HepG2 (cell line): ENCODE results near the gene TCFL5. TPM values are rescaled to one million over a fixed set of nuclear protein-coding genes. Genes with fewer than 3 reads are reported as not detected.

Experiments used
- ATF7 ChIP-seq, 2 experiments: fragments of 450-650 bp in 1 of 2; sonication (generic) in 1 of 2; formaldehyde crosslinking in 1 of 2; IDR thresholded peaks; 2 replicates each; pipeline versions ENCODE4 v1.4.0 to v1.6.1; 2016 to 2020; ENCODE audit warnings: antibody characterized with exemption in 1 of 2, mild to moderate bottlenecking in 1 of 2, missing genetic modification reagents in 1 of 2
- GATA4 ChIP-seq: sonication (generic); IDR thresholded peaks from 2 replicates; pipeline ENCODE4 v1.6.1; 2016; ENCODE audit warnings: antibody characterized with exemption, low read depth, borderline replicate concordance
- RBM22 ChIP-seq: fragments of 200-400 bp; formaldehyde crosslinking; optimal IDR thresholded peaks from 2 replicates; pipeline ENCODE3; 2017; ENCODE audit warnings: mild to moderate bottlenecking, low read length, moderate library complexity
- SUZ12 ChIP-seq: fragments of 150-350 bp; IDR thresholded peaks from 2 replicates; pipeline ENCODE4 v1.6.1; 2014; ENCODE audit warnings: low read depth, low read length
- ZFX ChIP-seq: sonication (generic); formaldehyde crosslinking; IDR thresholded peaks from 2 replicates; pipeline ENCODE4 v1.4.0; 2020; ENCODE audit warnings: mild to moderate bottlenecking, low read depth, missing genetic modification reagents, moderate library complexity
- ZNF451 ChIP-seq: sonication (generic); formaldehyde crosslinking; IDR thresholded peaks from 2 replicates; pipeline ENCODE4 v1.5.0; 2020; ENCODE audit warnings: mild to moderate bottlenecking, missing genetic modification reagents
- ZNF83 ChIP-seq: sonication (generic); formaldehyde crosslinking; IDR thresholded peaks from 2 replicates; pipeline ENCODE4 v1.4.0; 2020; ENCODE audit warnings: missing genetic modification reagents, mild to moderate bottlenecking, borderline replicate concordance
- ZSCAN20 ChIP-seq: sonication (generic); formaldehyde crosslinking; IDR thresholded peaks from 2 replicates; pipeline ENCODE4 v1.4.0; 2020; ENCODE audit warnings: missing genetic modification reagents, mild to moderate bottlenecking, borderline replicate concordance
- polyA plus RNA-seq, 8 experiments: library from polyadenylated mRNA; depleted of rRNA in 3 of 8; stranded (reverse) in 7 of 8; unstranded in 1 of 8; fragments of >200 nt; fragmentation: Illumina TruSeq in 4 of 8; extraction: Trizol in 4 of 8; gene quantifications; 2 replicates each; pipeline versions ENCODE4 v1.2.1 to v1.2.3, GENCODE V29; 2011 to 2016; ENCODE audit warnings: low read depth in 4 of 8, missing spikeins in 1 of 8, mixed read lengths in 1 of 8; ENCODE audit not compliant: insufficient read depth in 1 of 8
- total RNA-seq, 5 experiments: library from RNA; depleted of rRNA; stranded (reverse); fragments of >200 nt; fragmentation: Illumina TruSeq; extraction: Trizol; gene quantifications; 2 replicates each; pipeline ENCODE4 v1.2.3, GENCODE V29; 2016; ENCODE audit warnings: low read depth in 1 of 5
- TF ChIP-seq, protein P1 (sequence below), 2 experiments: sonication (generic) in 1 of 2; formaldehyde crosslinking in 1 of 2; IDR thresholded peaks; 2 replicates each; pipeline versions ENCODE4 v1.4.0 to v1.6.1; 2016 to 2020; ENCODE audit warnings: borderline replicate concordance in 1 of 2, low read depth in 1 of 2, mild to moderate bottlenecking in 1 of 2, missing genetic modification reagents in 1 of 2
- TF ChIP-seq, protein P2 (sequence below): sonication (generic); formaldehyde crosslinking; IDR thresholded peaks from 2 replicates; pipeline ENCODE4 v1.5.0; 2020; ENCODE audit warnings: mild to moderate bottlenecking, missing genetic modification reagents, moderate library complexity
- TF ChIP-seq, protein P3 (sequence below): sonication (generic); formaldehyde crosslinking; IDR thresholded peaks from 2 replicates; pipeline ENCODE4 v1.5.0; 2020; ENCODE audit warnings: missing genetic modification reagents, mild to moderate bottlenecking, borderline replicate concordance
- TF ChIP-seq, protein P4 (sequence below): sonication (generic); formaldehyde crosslinking; IDR thresholded peaks from 2 replicates; pipeline ENCODE4 v1.8.0; 2022; ENCODE audit warnings: mild to moderate bottlenecking, missing genetic modification reagents; ENCODE audit not compliant: insufficient replicate concordance
- TF ChIP-seq, protein P5 (sequence below): sonication (generic); formaldehyde crosslinking; IDR thresholded peaks from 2 replicates; pipeline ENCODE4 v1.5.0; 2020; ENCODE audit warnings: mild to moderate bottlenecking, missing genetic modification reagents, borderline replicate concordance

Gene TCFL5
- total and polyA plus RNA-seq, 2 of the 13 experiments (the other 11 are each of a cell fraction or from before 2014, with no cell fraction given): 14.8 to 20.0 TPM

DNA sequence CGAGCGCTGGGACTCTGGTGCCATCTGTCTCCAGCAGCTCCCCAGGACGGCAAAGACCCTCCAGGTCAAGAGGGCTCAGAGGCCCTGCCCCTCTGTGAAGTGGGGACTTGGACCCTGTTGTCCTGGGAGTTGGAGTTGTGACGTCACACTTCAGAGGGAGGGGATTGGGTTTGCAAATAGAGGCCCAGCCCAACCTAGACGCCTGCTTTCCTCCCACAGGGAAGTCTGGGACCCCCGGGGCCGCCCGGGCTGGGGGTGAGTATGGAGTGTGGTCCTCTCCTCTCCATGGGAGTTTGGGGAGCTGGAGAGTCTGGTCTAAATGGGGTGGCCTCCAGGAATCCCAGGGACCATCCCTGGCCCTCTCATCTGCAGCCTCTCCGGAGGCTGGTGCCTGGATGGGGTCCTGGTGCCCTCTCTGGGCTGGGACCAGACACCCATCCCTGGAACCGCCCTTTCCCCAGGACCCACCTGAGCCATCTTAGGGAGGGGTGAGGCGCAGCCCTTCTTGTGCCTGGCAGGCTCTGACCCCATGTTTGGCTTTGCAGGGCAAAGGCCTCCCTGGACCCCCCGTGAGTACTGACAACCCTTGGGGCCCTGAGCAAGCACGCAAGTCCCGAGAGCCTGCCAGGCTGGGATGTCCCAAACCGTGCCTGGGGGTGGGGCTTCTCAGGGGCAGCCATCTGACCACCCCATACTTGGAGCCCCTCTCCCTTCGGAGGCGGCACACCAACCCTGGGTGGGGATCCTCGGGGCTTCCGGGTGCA lies 40.5 kb downstream of the TCFL5 start (continued):
- TF ChIP-seq, protein P1, sequence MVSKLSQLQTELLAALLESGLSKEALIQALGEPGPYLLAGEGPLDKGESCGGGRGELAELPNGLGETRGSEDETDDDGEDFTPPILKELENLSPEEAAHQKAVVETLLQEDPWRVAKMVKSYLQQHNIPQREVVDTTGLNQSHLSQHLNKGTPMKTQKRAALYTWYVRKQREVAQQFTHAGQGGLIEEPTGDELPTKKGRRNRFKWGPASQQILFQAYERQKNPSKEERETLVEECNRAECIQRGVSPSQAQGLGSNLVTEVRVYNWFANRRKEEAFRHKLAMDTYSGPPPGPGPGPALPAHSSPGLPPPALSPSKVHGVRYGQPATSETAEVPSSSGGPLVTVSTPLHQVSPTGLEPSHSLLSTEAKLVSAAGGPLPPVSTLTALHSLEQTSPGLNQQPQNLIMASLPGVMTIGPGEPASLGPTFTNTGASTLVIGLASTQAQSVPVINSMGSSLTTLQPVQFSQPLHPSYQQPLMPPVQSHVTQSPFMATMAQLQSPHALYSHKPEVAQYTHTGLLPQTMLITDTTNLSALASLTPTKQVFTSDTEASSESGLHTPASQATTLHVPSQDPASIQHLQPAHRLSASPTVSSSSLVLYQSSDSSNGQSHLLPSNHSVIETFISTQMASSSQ (IDR thresholded peaks at IDR 0.05; ENCODE audit: low read depth): no peak
- TF ChIP-seq, protein P1 (CRISPR knock-in tag; IDR thresholded peaks at IDR 0.05; ENCODE audit: borderline replicate concordance): 0 out of 2 replicates have a peak, but pooled peaks have one; percentile 25
- TF ChIP-seq, protein P2, sequence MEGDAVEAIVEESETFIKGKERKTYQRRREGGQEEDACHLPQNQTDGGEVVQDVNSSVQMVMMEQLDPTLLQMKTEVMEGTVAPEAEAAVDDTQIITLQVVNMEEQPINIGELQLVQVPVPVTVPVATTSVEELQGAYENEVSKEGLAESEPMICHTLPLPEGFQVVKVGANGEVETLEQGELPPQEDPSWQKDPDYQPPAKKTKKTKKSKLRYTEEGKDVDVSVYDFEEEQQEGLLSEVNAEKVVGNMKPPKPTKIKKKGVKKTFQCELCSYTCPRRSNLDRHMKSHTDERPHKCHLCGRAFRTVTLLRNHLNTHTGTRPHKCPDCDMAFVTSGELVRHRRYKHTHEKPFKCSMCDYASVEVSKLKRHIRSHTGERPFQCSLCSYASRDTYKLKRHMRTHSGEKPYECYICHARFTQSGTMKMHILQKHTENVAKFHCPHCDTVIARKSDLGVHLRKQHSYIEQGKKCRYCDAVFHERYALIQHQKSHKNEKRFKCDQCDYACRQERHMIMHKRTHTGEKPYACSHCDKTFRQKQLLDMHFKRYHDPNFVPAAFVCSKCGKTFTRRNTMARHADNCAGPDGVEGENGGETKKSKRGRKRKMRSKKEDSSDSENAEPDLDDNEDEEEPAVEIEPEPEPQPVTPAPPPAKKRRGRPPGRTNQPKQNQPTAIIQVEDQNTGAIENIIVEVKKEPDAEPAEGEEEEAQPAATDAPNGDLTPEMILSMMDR (CRISPR knock-in tag): 0 out of 2 replicates have a peak, but pooled peaks have one; percentile 5
- TF ChIP-seq ZNF451: no peak
- TF ChIP-seq, protein P3, sequence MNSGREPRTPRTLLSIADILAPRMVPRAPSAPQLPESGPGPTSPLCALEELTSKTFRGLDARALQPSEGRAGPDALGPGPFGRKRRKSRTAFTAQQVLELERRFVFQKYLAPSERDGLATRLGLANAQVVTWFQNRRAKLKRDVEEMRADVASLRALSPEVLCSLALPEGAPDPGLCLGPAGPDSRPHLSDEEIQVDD (CRISPR knock-in tag): no peak
- TF ChIP-seq ATF7 (IDR thresholded peaks at IDR 0.05): peak; percentile 80
- 0 out of 2 replicates have a peak, but pooled peaks have one; percentile 36 for TF ChIP-seq ATF7 (CRISPR knock-in tag; IDR thresholded peaks at IDR 0.05)
- TF ChIP-seq, protein P4, sequence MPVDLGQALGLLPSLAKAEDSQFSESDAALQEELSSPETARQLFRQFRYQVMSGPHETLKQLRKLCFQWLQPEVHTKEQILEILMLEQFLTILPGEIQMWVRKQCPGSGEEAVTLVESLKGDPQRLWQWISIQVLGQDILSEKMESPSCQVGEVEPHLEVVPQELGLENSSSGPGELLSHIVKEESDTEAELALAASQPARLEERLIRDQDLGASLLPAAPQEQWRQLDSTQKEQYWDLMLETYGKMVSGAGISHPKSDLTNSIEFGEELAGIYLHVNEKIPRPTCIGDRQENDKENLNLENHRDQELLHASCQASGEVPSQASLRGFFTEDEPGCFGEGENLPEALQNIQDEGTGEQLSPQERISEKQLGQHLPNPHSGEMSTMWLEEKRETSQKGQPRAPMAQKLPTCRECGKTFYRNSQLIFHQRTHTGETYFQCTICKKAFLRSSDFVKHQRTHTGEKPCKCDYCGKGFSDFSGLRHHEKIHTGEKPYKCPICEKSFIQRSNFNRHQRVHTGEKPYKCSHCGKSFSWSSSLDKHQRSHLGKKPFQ (CRISPR knock-in tag): no peak
- TF ChIP-seq ZFX (CRISPR knock-in tag): 0 out of 2 replicates have a peak, but pooled peaks have one; percentile 6
- no peak for TF ChIP-seq ZNF83
- no peak for TF ChIP-seq ZSCAN20 (CRISPR knock-in tag)
- no peak for TF ChIP-seq GATA4
- TF ChIP-seq SUZ12: no peak
- TF ChIP-seq RBM22: no peak
- TF ChIP-seq, protein P5, sequence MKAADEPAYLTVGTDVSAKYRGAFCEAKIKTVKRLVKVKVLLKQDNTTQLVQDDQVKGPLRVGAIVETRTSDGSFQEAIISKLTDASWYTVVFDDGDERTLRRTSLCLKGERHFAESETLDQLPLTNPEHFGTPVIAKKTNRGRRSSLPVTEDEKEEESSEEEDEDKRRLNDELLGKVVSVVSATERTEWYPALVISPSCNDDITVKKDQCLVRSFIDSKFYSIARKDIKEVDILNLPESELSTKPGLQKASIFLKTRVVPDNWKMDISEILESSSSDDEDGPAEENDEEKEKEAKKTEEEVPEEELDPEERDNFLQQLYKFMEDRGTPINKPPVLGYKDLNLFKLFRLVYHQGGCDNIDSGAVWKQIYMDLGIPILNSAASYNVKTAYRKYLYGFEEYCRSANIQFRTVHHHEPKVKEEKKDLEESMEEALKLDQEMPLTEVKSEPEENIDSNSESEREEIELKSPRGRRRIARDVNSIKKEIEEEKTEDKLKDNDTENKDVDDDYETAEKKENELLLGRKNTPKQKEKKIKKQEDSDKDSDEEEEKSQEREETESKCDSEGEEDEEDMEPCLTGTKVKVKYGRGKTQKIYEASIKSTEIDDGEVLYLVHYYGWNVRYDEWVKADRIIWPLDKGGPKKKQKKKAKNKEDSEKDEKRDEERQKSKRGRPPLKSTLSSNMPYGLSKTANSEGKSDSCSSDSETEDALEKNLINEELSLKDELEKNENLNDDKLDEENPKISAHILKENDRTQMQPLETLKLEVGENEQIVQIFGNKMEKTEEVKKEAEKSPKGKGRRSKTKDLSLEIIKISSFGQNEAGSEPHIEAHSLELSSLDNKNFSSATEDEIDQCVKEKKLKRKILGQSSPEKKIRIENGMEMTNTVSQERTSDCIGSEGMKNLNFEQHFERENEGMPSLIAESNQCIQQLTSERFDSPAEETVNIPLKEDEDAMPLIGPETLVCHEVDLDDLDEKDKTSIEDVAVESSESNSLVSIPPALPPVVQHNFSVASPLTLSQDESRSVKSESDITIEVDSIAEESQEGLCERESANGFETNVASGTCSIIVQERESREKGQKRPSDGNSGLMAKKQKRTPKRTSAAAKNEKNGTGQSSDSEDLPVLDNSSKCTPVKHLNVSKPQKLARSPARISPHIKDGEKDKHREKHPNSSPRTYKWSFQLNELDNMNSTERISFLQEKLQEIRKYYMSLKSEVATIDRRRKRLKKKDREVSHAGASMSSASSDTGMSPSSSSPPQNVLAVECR (CRISPR knock-in tag): no peak
